NCI-H82 (cell line): Measurements from ENCODE around the gene FAM90A26.
A peak's percentile ranks its signal among the peaks of the same experiment; 100 is the strongest.
"Not testable (repeated sequence)": the region's sequence is repeated elsewhere in the genome, so short reads cannot be mapped to it uniquely, and the experiment has no call there.

ENCODE experiments used
- DNase-seq: peaks from one replicate; lab custom pipeline; 2025; lab: John Stamatoyannopoulos, UW

Gene FAM90A26

GRCh38 chr4:9160046-9160445 is 10.2 kb upstream of the FAM90A26 start:
- DNase-seq = not testable (repeated sequence)

- peak; percentile 35 for DNase-seq
Measured at GRCh38 chr4:9165990-9166389, 4.2 kb upstream of the FAM90A26 start.

- not testable (repeated sequence) for DNase-seq
Measured at GRCh38 chr4:9210357-9210756, 40.1 kb downstream of the FAM90A26 start, which contains the start of gene USP17L10. Gene USP17L10 (plus strand): TSS chr4:9210657. CDS start chr4:9210657, 0 bp downstream.

GRCh38 chr4:9214701-9215100 is 44.5 kb downstream of the FAM90A26 start:
- DNase-seq = not testable (repeated sequence)

GRCh38 chr4:9215105-9215504 is 44.9 kb downstream of the FAM90A26 start, which contains the start of gene USP17L11:
Gene USP17L11 (plus strand): TSS chr4:9215405. CDS start chr4:9215405, 0 bp downstream.
- DNase-seq = not testable (repeated sequence)

- not testable (repeated sequence) for DNase-seq
Measured at GRCh38 chr4:9219852-9220251, 49.6 kb downstream of the FAM90A26 start, which contains the start of gene USP17L12. Gene USP17L12 (plus strand): TSS chr4:9220152. CDS start chr4:9220152, 0 bp downstream.

- DNase-seq = not testable (repeated sequence)
Measured at GRCh38 chr4:9224596-9224995, 54.4 kb downstream of the FAM90A26 start, which contains the start of gene USP17L13. Gene USP17L13 (plus strand): TSS chr4:9224896. CDS start chr4:9224896, 0 bp downstream.
